22Rv1 (cell line): ENCODE data around the gene SNX25.

Source experiments
- CTCF ChIP-seq: fragments of 450-650 bp; IDR thresholded peaks from 2 replicates; pipeline ENCODE4 v1.5.1; 2017; ENCODE audit warnings: mild to moderate bottlenecking
- ZFX ChIP-seq: fragments of 450-650 bp; IDR thresholded peaks from 2 replicates; pipeline ENCODE4 v1.6.1; 2017; ENCODE audit warnings: antibody characterized with exemption, borderline replicate concordance

DNA sequence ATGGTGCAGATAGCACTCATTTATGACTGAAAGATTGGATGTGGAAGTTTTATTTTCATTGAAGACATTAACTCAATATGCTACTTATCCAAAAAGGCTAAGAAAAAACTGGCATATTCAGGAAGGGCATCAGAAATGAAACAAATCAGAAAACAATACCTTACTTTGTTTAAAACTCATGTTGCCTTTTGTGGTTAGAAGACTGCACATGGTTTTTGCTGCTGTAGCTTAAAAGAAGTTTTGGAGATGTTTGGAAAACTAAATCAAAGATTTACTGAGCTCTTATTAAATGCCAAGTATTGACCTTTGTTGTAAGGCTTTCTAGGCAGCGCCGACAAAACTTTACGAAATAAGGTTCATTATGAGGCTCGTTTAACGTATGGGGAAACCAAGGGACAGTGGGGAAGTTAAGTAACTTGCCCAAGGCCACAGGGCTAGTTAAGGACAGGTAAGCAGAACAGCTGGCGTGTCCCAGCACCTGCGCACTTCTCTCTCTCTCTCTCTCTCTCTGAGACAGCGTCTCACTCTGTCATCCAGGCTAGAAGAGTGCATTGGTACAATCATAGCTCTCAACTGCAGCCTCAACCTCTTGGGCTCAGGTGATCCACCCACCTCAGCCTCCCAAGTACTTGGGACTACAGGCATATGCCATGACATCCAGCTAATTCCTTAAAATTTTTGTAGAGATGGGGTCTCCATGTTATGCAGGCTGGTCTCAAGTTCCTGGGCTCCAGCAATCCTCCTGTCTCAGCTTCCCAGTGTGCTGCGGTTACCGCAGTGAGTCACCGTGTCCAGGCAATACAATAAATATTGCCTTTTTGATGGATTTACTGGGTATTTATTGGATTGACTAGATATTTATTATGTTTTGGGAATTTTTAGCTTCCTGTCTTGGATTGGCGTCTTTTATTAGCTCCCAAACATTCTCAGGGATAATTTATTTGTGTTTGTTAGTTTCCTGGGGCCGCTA is 170.2 kb downstream of the SNX25 start:
- TF ChIP-seq CTCF: no peak
- no peak for TF ChIP-seq ZFX
